GM21447 (cell line): ENCODE results near the gene CYP17A1.
"Not testable (repeated sequence)": the region's sequence is repeated elsewhere in the genome, so short reads cannot be mapped to it uniquely, and the experiment has no call there.

Experiments
- ATAC-seq: cut with Tn5 transposase; IDR thresholded peaks from one replicate; pipeline ENCODE4 v1.9.1; 2021; ENCODE audit not compliant: unreplicated experiment

CYP17A1 gene

GRCh38 chr10:102835007-102835482 lies 2.2 kb downstream of the CYP17A1 start:
- ATAC-seq = no peak

GRCh38 chr10:102834143-102834542 lies 3.1 kb downstream of the CYP17A1 start:
- no peak for ATAC-seq

GRCh38 chr10:102832987-102833386 lies 4.2 kb downstream of the CYP17A1 start:
- no peak for ATAC-seq

- no peak for ATAC-seq
Observed at GRCh38 chr10:102832248-102832647, 5.0 kb downstream of the CYP17A1 start.

- no peak for ATAC-seq
Observed at GRCh38 chr10:102831322-102832071, 5.7 kb downstream of the CYP17A1 start.

- ATAC-seq = no peak
Observed at GRCh38 chr10:102827597-102827975, 9.6 kb downstream of the CYP17A1 start.

- ATAC-seq = no peak
Observed at GRCh38 chr10:102826148-102826796, 10.9 kb downstream of the CYP17A1 start.

- ATAC-seq = no peak
Observed at GRCh38 chr10:102824664-102825063, 12.5 kb downstream of the CYP17A1 start.

GRCh38 chr10:102822222-102822621 lies 15.0 kb downstream of the CYP17A1 start:
- no peak for ATAC-seq

GRCh38 chr10:102820008-102820407 lies 17.2 kb downstream of the CYP17A1 start:
- ATAC-seq = not testable (repeated sequence)

GRCh38 chr10:102819054-102819453 lies 18.2 kb downstream of the CYP17A1 start:
- ATAC-seq = no peak

GRCh38 chr10:102817175-102817574 lies 20.0 kb downstream of the CYP17A1 start:
- ATAC-seq = no peak

- no peak for ATAC-seq
Observed at GRCh38 chr10:102815790-102816549, 21.2 kb downstream of the CYP17A1 start.

GRCh38 chr10:102814873-102815661 lies 22.1 kb downstream of the CYP17A1 start:
- ATAC-seq = no peak

GRCh38 chr10:102814453-102814871 lies 22.8 kb downstream of the CYP17A1 start:
- no peak for ATAC-seq

- no peak for ATAC-seq
Observed at GRCh38 chr10:102813734-102814452, 23.3 kb downstream of the CYP17A1 start.

- no peak for ATAC-seq
Observed at GRCh38 chr10:102813017-102813541, 24.1 kb downstream of the CYP17A1 start.

GRCh38 chr10:102812231-102812876 lies 24.9 kb downstream of the CYP17A1 start:
- peak; percentile 55 for ATAC-seq

- no peak for ATAC-seq
Observed at GRCh38 chr10:102811346-102811745, 25.9 kb downstream of the CYP17A1 start.
